HCT116 (cell line): ENCODE measurements around the gene GPRC5C. TPM values are rescaled to one million over a fixed set of nuclear protein-coding genes. Genes with fewer than 3 reads are reported as not detected.

ENCODE experiments used
- ATAC-seq: fragments of 200-7000 bp; cut with Tn5 transposase; 2 replicates; pipeline ENCODE4 v1.9.1; 2020; ENCODE audit warnings: mild to moderate bottlenecking, moderate library complexity
- BruUV-seq: library from RNA; stranded (reverse); fragments of 400-500 nt; replicated peaks from 2 replicates; lab custom pipeline; 2021; lab: Mats Ljungman, UMichigan
- CTCF ChIA-PET: fragments of 300-600 bp; sonication (Branson Sonifier 250); formaldehyde crosslinking; loops from one replicate; lab custom pipeline; 2021; ENCODE audit warnings: antibody characterized with exemption; lab: Charles Lee
- POLR2A ChIA-PET: fragments of 300-600, 350-600 bp; sonication (Branson Sonifier 250); formaldehyde crosslinking; loops from one replicate; lab custom pipeline; 2021; ENCODE audit warnings: antibody characterized with exemption; lab: Charles Lee
- RAD21 ChIA-PET, 2 experiments: fragments of 300-600 bp; sonication (Branson Sonifier 250); formaldehyde crosslinking; loops; one replicate each; lab custom pipeline; 2023; ENCODE audit warnings: low total read pairs in 2 of 2; ENCODE audit not compliant: uncharacterized antibody in 2 of 2, unreplicated experiment in 2 of 2, low non-redundant PET in 1 of 2; lab: Charles Lee
- DNase-seq: peaks from one replicate; pipeline ENCODE4 v3.0.0-alpha.2; 2010; ENCODE audit warnings: low read depth, low spot score
- H2AFZ ChIP-seq: fragments of 200-600 bp; shearing (Covaris generic), sonication (generic); 2 replicates; pipeline ENCODE4 v1.6.1; 2017; ENCODE audit warnings: low read depth, mixed run types, mixed read lengths, antibody characterized with exemption, low read length; ENCODE audit not compliant: poor library complexity, severe bottlenecking
- H3K27ac ChIP-seq: 2 replicates; pipeline ENCODE4 v1.5.1; 2012; ENCODE audit warnings: low read depth, low read length
- H3K27me3 ChIP-seq: fragments of 200-600 bp; sonication (generic); 2 replicates; pipeline ENCODE4 v1.6.1; 2016; ENCODE audit warnings: mixed run types, low read length, mixed read lengths; ENCODE audit not compliant: insufficient read depth
- H3K36me3 ChIP-seq, 2 experiments: fragments of 200-500 bp in 1 of 2; fragments of 200-600 bp in 1 of 2; sonication (Bioruptor generic) in 1 of 2; sonication (generic) in 1 of 2; 2 replicates each; pipeline versions ENCODE4 v1.5.1 to v1.6.1; 2014 to 2016; ENCODE audit warnings: low read length in 2 of 2, inconsistent platforms in 1 of 2, mixed read lengths in 1 of 2, mixed run types in 1 of 2; ENCODE audit not compliant: insufficient read depth in 2 of 2, control insufficient read depth in 1 of 2
- H3K4me1 ChIP-seq, 2 experiments: fragments of 200-600 bp in 1 of 2; sonication (generic) in 1 of 2; 2 replicates each; pipeline versions ENCODE4 v1.5.1 to v1.6.1; 2012 to 2017; ENCODE audit warnings: low read length in 2 of 2, inconsistent platforms in 1 of 2, mild to moderate bottlenecking in 1 of 2, mixed read lengths in 1 of 2, mixed run types in 1 of 2, moderate library complexity in 1 of 2; ENCODE audit not compliant: insufficient read depth in 2 of 2, control insufficient read depth in 1 of 2
- H3K4me2 ChIP-seq: fragments of 200-600 bp; sonication (generic); 2 replicates; pipeline ENCODE4 v1.6.1; 2017; ENCODE audit warnings: mixed run types, low read length, mixed read lengths
- H3K4me3 ChIP-seq, 2 experiments: fragments of 200-600 bp in 1 of 2; sonication (generic) in 1 of 2; replicated peaks in 1 of 2; 2 replicates each; pipeline ENCODE4 v1.5.1; 2011 to 2016; ENCODE audit warnings: low read length in 2 of 2, control low read depth in 1 of 2, low read depth in 1 of 2, mild to moderate bottlenecking in 1 of 2, mixed read lengths in 1 of 2, mixed run types in 1 of 2
- H3K79me2 ChIP-seq: fragments of 200-600 bp; sonication (generic); 2 replicates; pipeline ENCODE4 v1.6.1; 2017; ENCODE audit warnings: mild to moderate bottlenecking, mixed run types, low read length, moderate library complexity, mixed read lengths; ENCODE audit not compliant: insufficient read depth
- H3K9ac ChIP-seq: fragments of 200-600 bp; sonication (generic); 2 replicates; pipeline ENCODE4 v1.6.1; 2016; ENCODE audit warnings: low read length, mixed read lengths
- H3K9me2 ChIP-seq: fragments of 200-600 bp; sonication (generic), shearing (Covaris generic); 2 replicates; pipeline ENCODE4 v1.6.1; 2017; ENCODE audit warnings: mixed run types, mild to moderate bottlenecking, moderate library complexity; ENCODE audit not compliant: insufficient read depth
- H3K9me3 ChIP-seq, 2 experiments: fragments of 200-500 bp in 1 of 2; fragments of 200-600 bp in 1 of 2; sonication (Bioruptor generic) in 1 of 2; sonication (generic) in 1 of 2; 2 replicates each; pipeline ENCODE4 v1.6.1; 2014 to 2017; ENCODE audit warnings: low read length in 2 of 2, mixed read lengths in 2 of 2, inconsistent platforms in 1 of 2, low read depth in 1 of 2, mild to moderate bottlenecking in 1 of 2, mixed run types in 1 of 2, moderate library complexity in 1 of 2; ENCODE audit not compliant: control insufficient read depth in 1 of 2, insufficient read depth in 1 of 2
- H4K20me1 ChIP-seq: fragments of 200-600 bp; sonication (generic), shearing (Covaris generic); 2 replicates; pipeline ENCODE4 v1.6.1; 2017; ENCODE audit warnings: mixed run types, mild to moderate bottlenecking, moderate library complexity; ENCODE audit not compliant: insufficient read depth
- ATF3 ChIP-seq: IDR thresholded peaks from 2 replicates; pipeline ENCODE4 v1.6.1; 2012
- CEBPB ChIP-seq: IDR thresholded peaks from 2 replicates; pipeline ENCODE4 v1.6.1; 2012; ENCODE audit warnings: low read depth
- EGR1 ChIP-seq: IDR thresholded peaks from 2 replicates; pipeline ENCODE4 v1.6.1; 2012; ENCODE audit warnings: low read depth
- EZH2 ChIP-seq: fragments of 200-600 bp; sonication (generic); IDR thresholded peaks from 2 replicates; pipeline ENCODE4 v1.6.1; 2017; ENCODE audit warnings: antibody characterized with exemption, mixed run types
- FOSL1 ChIP-seq: IDR thresholded peaks from 2 replicates; pipeline ENCODE4 v1.6.1; 2012; ENCODE audit warnings: low read depth
- JUND ChIP-seq: IDR thresholded peaks from 2 replicates; pipeline ENCODE4 v1.6.1; 2012
- MAX ChIP-seq: IDR thresholded peaks from 2 replicates; pipeline ENCODE4 v1.6.1; 2012
- SIN3A ChIP-seq: IDR thresholded peaks from 2 replicates; pipeline ENCODE4 v1.6.1; 2012; ENCODE audit warnings: low read depth
- SP1 ChIP-seq: IDR thresholded peaks from 2 replicates; pipeline ENCODE4 v1.6.1; 2012; ENCODE audit warnings: low read depth
- YY1 ChIP-seq: IDR thresholded peaks from 2 replicates; pipeline ENCODE4 v1.6.1; 2011; ENCODE audit warnings: low read length, low read depth, moderate library complexity, mild to moderate bottlenecking; ENCODE audit not compliant: insufficient replicate concordance; ENCODE audit errors: extremely low read depth
- ZBTB33 ChIP-seq: IDR thresholded peaks from 2 replicates; pipeline ENCODE4 v1.6.1; 2011; ENCODE audit warnings: mild to moderate bottlenecking, low read length, moderate library complexity; ENCODE audit not compliant: insufficient replicate concordance; ENCODE audit errors: extremely low read depth
- intact Hi-C: fragments of 100-400 bp; cut with micrococcal nuclease; formaldehyde crosslinking; loops from 2 replicates; pipeline ENCODE4 v1.10.0; 2022
- total RNA-seq: library from RNA; stranded (reverse); gene quantifications from one replicate; pipeline ENCODE4 v1.2.1, GENCODE V29; 2021; ENCODE audit not compliant: unreplicated experiment

The GPRC5C gene
- total RNA-seq, 1 experiment from 2014 or later: 54.4 TPM

- Histone ChIP-seq H3K9ac (no peak overlapping the region), H3K27me3 (no peaks in the 10 kb centered on the region), H3K9me2 (no peaks in the 10 kb centered on the region), H4K20me1 (no peaks in the 10 kb centered on the region), H3K4me2 (no peak overlapping the region), H3K9me3 (no peaks in the 10 kb centered on the region), H3K36me3 (no peaks in the 10 kb centered on the region), H3K79me2 (no peaks in the 10 kb centered on the region), H3K4me1 (peaks cover 23 to 30% of the 10 kb centered on the region in 2 experiments; a peak in 3 of 4 replicates), H3K27ac (no peak overlapping the region), H2AFZ (no peak overlapping the region), H3K4me3 (no peak overlapping the region)
- ChIA-PET RAD21 (no interaction called here), CTCF (no interaction called here), POLR2A (no interaction called here)
- intact Hi-C loops: no loop called here
- DNase-seq: no peak
- no TSS peak for BruUV-seq
- ATAC-seq: no peak
- TF ChIP-seq EZH2: no peak
- no peak for TF ChIP-seq ZBTB33
- TF ChIP-seq ATF3: no peak
- no peak for TF ChIP-seq EGR1
- no peak for TF ChIP-seq CEBPB
- TF ChIP-seq YY1: no peak
- no peak for TF ChIP-seq SIN3A
- no peak for TF ChIP-seq SP1
- no peak for TF ChIP-seq FOSL1
- TF ChIP-seq JUND: no peak
- TF ChIP-seq MAX: no peak
Measured at GRCh38 chr17:74424117-74424516, 7.8 kb upstream of the GPRC5C start.
